ENCODE measurements around the gene ARHGAP24. TPM values are rescaled to one million over a fixed set of nuclear protein-coding genes. Genes with fewer than 3 reads are reported as not detected.

ARHGAP24 gene
- total RNA-seq, 1 experiment from 2014 or later, result 1.3 TPM

GRCh38 chr4:85556283-85556682 lies 81.3 kb downstream of the ARHGAP24 start:
- no peak for DNase-seq (ENCODE audit: low read depth, low spot score)
- no peak for TF ChIP-seq MAX (IDR thresholded peaks at IDR 0.05)
- no peak for TF ChIP-seq JUND (IDR thresholded peaks at IDR 0.05)
- TF ChIP-seq SIN3A (IDR thresholded peaks at IDR 0.05; ENCODE audit: low read depth), result no peak
- TF ChIP-seq TCF7L2 (IDR thresholded peaks at IDR 0.05; ENCODE audit: borderline replicate concordance, extremely low read depth, insufficient read depth, insufficient read length), result no peak
- no peak for TF ChIP-seq EZH2phosphoT487 (IDR thresholded peaks at IDR 0.05; ENCODE audit: borderline replicate concordance)
- TF ChIP-seq FOSL1 (IDR thresholded peaks at IDR 0.05; ENCODE audit: low read depth), result no peak
- no peak for TF ChIP-seq POLR2A (IDR thresholded peaks at IDR 0.05; ENCODE audit: borderline replicate concordance, extremely low read depth, insufficient read depth, insufficient read length)
- TF ChIP-seq CBX3 (IDR thresholded peaks at IDR 0.05; ENCODE audit: low read depth), result no peak
- TF ChIP-seq SRF (IDR thresholded peaks at IDR 0.05; ENCODE audit: low read depth), result no peak
- TF ChIP-seq, protein P1, sequence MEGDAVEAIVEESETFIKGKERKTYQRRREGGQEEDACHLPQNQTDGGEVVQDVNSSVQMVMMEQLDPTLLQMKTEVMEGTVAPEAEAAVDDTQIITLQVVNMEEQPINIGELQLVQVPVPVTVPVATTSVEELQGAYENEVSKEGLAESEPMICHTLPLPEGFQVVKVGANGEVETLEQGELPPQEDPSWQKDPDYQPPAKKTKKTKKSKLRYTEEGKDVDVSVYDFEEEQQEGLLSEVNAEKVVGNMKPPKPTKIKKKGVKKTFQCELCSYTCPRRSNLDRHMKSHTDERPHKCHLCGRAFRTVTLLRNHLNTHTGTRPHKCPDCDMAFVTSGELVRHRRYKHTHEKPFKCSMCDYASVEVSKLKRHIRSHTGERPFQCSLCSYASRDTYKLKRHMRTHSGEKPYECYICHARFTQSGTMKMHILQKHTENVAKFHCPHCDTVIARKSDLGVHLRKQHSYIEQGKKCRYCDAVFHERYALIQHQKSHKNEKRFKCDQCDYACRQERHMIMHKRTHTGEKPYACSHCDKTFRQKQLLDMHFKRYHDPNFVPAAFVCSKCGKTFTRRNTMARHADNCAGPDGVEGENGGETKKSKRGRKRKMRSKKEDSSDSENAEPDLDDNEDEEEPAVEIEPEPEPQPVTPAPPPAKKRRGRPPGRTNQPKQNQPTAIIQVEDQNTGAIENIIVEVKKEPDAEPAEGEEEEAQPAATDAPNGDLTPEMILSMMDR (IDR thresholded peaks at IDR 0.05 in 2 of 3, conservative IDR thresholded peaks at IDR 0.05 in 1 of 3; ENCODE audit: borderline replicate concordance in 1 of 3, insufficient read depth in 1 of 3, low read depth in 2 of 3, low read length in 2 of 3), result no peak
- TF ChIP-seq SP1 (IDR thresholded peaks at IDR 0.05; ENCODE audit: low read depth), result no peak
- TF ChIP-seq ZNF274 (IDR thresholded peaks at IDR 0.05; ENCODE audit: low read depth, low read length), result no peak
- no peak for TF ChIP-seq CEBPB (IDR thresholded peaks at IDR 0.05; ENCODE audit: low read depth)
- no peak for TF ChIP-seq ELF1 (IDR thresholded peaks at IDR 0.05; ENCODE audit: borderline replicate concordance, low read depth)
- TF ChIP-seq YY1 (IDR thresholded peaks at IDR 0.05; ENCODE audit: extremely low read depth, insufficient replicate concordance, low read depth, low read length), result no peak
- TF ChIP-seq RAD21 (IDR thresholded peaks at IDR 0.05; ENCODE audit: low read depth), result no peak
- TF ChIP-seq, protein P2, sequence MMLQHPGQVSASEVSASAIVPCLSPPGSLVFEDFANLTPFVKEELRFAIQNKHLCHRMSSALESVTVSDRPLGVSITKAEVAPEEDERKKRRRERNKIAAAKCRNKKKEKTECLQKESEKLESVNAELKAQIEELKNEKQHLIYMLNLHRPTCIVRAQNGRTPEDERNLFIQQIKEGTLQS (IDR thresholded peaks at IDR 0.05), result no peak
- Histone ChIP-seq H3K27me3 (ENCODE audit: insufficient read depth, low read length) (no peaks in the 10 kb centered on the region), H3K36me3 (ENCODE audit: control insufficient read depth in 1 of 2, insufficient read depth in 2 of 2, low read length in 2 of 2) (no peaks in the 10 kb centered on the region), H3K4me2 (ENCODE audit: low read length) (no peak overlapping the region), H2AFZ (ENCODE audit: low read depth, low read length, poor library complexity, severe bottlenecking) (no peak overlapping the region), H3K79me2 (ENCODE audit: insufficient read depth, low read length) (no peaks in the 10 kb centered on the region), H3K9me2 (ENCODE audit: insufficient read depth) (no peaks in the 10 kb centered on the region), H3K27ac (ENCODE audit: low read depth, low read length) (no peak overlapping the region), H4K20me1 (ENCODE audit: insufficient read depth) (no peaks in the 10 kb centered on the region), H3K4me1 (ENCODE audit: control insufficient read depth in 1 of 2, insufficient read depth in 2 of 2, low read length in 2 of 2) (no peaks in the 10 kb centered on the region), H3K4me3 (replicated peaks in 1 of 2; ENCODE audit: low read depth in 1 of 2, low read length in 2 of 2) (no peak overlapping the region), H3K9ac (ENCODE audit: low read length) (no peak overlapping the region), H3K9me3 (ENCODE audit: control insufficient read depth in 1 of 2, insufficient read depth in 1 of 2, low read depth in 1 of 2, low read length in 2 of 2) (no peaks in the 10 kb centered on the region)
- no TSS peak for BruUV-seq (replicated peaks)
- RAD21 ChIA-PET (ENCODE audit: low non-redundant PET in 1 of 2, low total read pairs in 2 of 2, uncharacterized antibody in 2 of 2, unreplicated experiment in 2 of 2), result no interaction called here
- no peak for ATAC-seq
- POLR2A ChIA-PET, result no interaction called here
- intact Hi-C loops (cut with micrococcal nuclease), result no loop called here
- CTCF ChIA-PET, result no interaction called here
